DMS79 (cell line): ENCODE results near the gene TNNC2.
A peak's percentile ranks its signal among the peaks of the same experiment; 100 is the strongest.

ENCODE experiments used
- DNase-seq: peaks from one replicate; lab custom pipeline; 2025; lab: John Stamatoyannopoulos, UW

Gene TNNC2

GRCh38 chr20:45781391-45781931, 45.7 kb downstream of the TNNC2 start:
- DNase-seq: peak; percentile 7

- no peak for DNase-seq
Observed at GRCh38 chr20:45780159-45780558, 47.0 kb downstream of the TNNC2 start.

- DNase-seq: peak; percentile 43
Observed at GRCh38 chr20:45779011-45779915, 47.8 kb downstream of the TNNC2 start.

GRCh38 chr20:45776931-45777330, 50.2 kb downstream of the TNNC2 start:
- DNase-seq: no peak

GRCh38 chr20:45775411-45775810, 51.7 kb downstream of the TNNC2 start:
- no peak for DNase-seq

GRCh38 chr20:45774945-45775344, 52.2 kb downstream of the TNNC2 start:
- DNase-seq: no peak
